ENCODE measurements around the gene TNS1.

Gene TNS1

DNA sequence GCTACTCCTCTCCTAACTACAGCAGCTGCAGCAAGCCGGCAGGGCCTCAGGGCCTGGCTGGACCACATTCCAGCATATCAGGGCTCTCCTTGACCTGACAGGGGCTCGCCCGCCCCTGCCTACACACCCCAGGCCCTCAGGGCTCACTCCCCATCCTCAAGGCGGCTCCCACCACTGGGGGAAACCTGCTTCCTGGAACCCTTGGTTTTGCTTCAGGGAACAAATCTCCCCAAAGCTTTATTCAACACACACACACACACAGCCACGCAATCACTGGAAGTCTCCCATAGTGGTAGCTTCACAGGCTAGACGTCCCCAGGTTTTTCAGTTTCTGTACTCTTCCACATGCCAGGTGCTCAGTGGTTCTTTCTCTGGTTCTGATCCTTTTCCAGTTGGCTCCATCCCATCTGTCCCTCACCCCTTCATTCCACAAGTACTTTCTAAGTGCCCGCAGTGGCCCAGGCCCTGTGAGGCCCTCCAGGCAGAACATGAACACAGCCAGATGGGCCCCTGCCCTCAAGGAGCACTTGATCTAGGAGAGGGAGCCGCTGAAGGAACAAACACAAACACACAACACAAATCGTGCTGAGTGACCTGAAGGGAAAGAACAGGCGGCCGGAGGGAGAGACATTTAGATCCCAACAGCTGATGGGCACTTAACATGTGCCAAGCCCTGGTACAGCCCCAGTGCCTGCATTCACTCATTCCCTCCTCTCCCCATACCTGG, 51.1 kb downstream of the TNS1 start:
- Histone ChIP-seq H3K4me1 (ENCODE audit: insufficient read depth, low read length) (peaks cover 97% of the 10 kb centered on the region), H3K4me3 (ENCODE audit: low read depth in 1 of 2, low read length in 2 of 2) (no peak overlapping the region), H3K27ac (ENCODE audit: low read depth, low read length) (peak overlapping the region; percentile 86), H3K9ac (ENCODE audit: low read length) (peak overlapping the region; percentile 46), H3K27me3 (ENCODE audit: control insufficient read depth in 1 of 2, insufficient read depth in 2 of 2, low read length in 2 of 2) (no peaks in the 10 kb centered on the region), H3K36me3 (ENCODE audit: insufficient read depth, low read length) (no peaks in the 10 kb centered on the region), H3K9me3 (ENCODE audit: low read length) (no peaks in the 10 kb centered on the region)

DNA sequence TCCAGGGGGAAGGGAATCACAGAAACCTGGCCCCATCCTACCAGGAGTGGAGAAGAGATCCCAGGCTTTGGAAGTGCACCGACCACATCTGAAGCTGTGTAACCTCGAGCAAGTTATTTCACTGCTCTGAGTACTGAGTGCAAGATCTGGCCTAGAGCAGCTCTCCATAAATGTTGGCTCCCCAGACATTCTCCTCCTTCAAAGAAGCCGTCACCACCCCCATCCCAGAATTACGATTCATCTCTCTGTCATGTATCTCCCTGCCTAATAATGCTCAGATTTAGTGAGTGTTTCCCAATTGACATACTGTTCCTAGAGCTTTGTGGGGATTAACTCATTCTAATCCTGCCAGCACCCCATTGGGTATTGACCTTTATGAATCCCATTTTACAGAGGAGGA, 51.7 kb downstream of the TNS1 start:
- peak overlapping the region; percentile 46 for H3K9ac ChIP-seq (ENCODE audit: low read length)
- no peaks in the 10 kb centered on the region for H3K27me3 ChIP-seq (ENCODE audit: control insufficient read depth in 1 of 2, insufficient read depth in 2 of 2, low read length in 2 of 2)
- peaks cover 97% of the 10 kb centered on the region for H3K4me1 ChIP-seq (ENCODE audit: insufficient read depth, low read length)
- H3K27ac ChIP-seq (ENCODE audit: low read depth, low read length) = peak overlapping the region; percentile 86
- no peak overlapping the region for H3K4me3 ChIP-seq (ENCODE audit: low read depth in 1 of 2, low read length in 2 of 2)
- H3K36me3 ChIP-seq (ENCODE audit: insufficient read depth, low read length) = no peaks in the 10 kb centered on the region
- no peaks in the 10 kb centered on the region for H3K9me3 ChIP-seq (ENCODE audit: low read length)

DNA sequence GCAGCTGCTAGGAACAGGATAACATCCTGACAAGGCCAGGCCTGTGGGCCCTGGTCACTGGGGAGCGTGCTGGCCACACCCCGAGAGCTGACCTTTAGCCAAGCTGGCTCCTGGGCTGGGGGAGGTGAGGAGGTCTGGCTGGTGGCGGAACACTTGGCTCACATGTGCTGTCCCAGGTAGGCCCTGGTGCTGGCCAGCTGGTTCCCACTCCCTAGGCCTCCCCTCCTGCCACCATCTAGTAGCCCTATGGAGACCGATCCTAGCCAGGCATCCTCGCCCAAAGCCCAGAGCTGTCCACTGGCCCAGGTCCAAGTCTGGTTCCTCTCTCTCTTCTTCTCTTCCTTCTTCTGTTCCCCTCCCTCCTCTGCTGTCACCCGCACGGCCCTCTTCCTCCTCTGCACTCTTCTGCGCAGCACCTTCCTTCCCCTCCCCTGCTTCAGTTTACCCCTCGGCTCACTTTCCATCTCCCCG, 52.4 kb downstream of the TNS1 start:
- no peaks in the 10 kb centered on the region for H3K36me3 ChIP-seq (ENCODE audit: insufficient read depth, low read length)
- H3K27ac ChIP-seq (ENCODE audit: low read depth, low read length) = peak overlapping the region; percentile 86
- H3K27me3 ChIP-seq (ENCODE audit: control insufficient read depth in 1 of 2, insufficient read depth in 2 of 2, low read length in 2 of 2) = no peaks in the 10 kb centered on the region
- H3K4me1 ChIP-seq (ENCODE audit: insufficient read depth, low read length) = peaks cover 97% of the 10 kb centered on the region
- no peak overlapping the region for H3K4me3 ChIP-seq (ENCODE audit: low read depth in 1 of 2, low read length in 2 of 2)
- H3K9ac ChIP-seq (ENCODE audit: low read length) = no peak overlapping the region
- no peaks in the 10 kb centered on the region for H3K9me3 ChIP-seq (ENCODE audit: low read length)

DNA sequence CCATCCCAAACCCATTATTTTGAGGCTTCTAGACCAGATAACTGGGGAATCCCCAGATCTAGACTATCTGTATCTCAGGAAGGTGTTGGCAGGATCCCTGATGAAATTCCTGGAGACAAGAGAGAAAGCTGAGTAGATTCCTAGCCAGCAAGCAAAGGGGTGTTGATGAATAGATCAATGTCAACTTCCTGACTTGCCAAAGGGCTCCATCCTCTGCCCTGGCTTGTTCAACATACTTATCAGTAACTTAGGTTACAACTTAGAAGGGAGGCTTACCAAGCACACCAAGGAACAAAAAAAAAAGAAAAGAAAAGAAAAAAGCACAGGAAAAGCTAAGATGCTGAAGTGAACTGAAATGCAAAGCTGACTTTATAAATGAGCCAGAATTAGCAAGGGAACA, 53.3 kb downstream of the TNS1 start:
- Histone ChIP-seq H3K27ac (ENCODE audit: low read depth, low read length) (peak overlapping the region; percentile 27), H3K4me1 (ENCODE audit: insufficient read depth, low read length) (peaks cover 97% of the 10 kb centered on the region), H3K4me3 (ENCODE audit: low read depth in 1 of 2, low read length in 2 of 2) (no peak overlapping the region), H3K9ac (ENCODE audit: low read length) (no peak overlapping the region), H3K27me3 (ENCODE audit: control insufficient read depth in 1 of 2, insufficient read depth in 2 of 2, low read length in 2 of 2) (no peaks in the 10 kb centered on the region), H3K9me3 (ENCODE audit: low read length) (no peaks in the 10 kb centered on the region), H3K36me3 (ENCODE audit: insufficient read depth, low read length) (no peaks in the 10 kb centered on the region)

DNA sequence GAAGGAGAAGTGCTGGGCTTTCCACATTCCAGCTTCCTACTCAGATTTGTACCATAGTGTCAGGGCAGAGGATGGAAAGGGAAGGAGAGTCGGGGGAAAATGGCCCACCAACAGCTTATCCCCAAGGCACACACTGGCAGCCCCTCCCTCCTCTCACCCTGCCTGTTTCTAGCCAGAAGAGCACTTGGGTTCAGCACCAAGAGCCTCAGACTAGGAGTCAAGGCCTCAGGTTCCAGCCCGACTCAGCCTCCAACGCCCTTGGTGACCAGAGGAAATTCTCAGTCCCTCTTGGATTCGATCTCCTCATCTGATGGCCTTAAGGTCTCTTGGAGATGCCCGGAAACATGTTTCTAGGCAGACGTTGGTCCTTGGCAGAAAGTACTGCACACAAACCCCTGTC, 53.9 kb downstream of the TNS1 start:
- Histone ChIP-seq H3K27ac (ENCODE audit: low read depth, low read length) (peak overlapping the region; percentile 65), H3K4me3 (ENCODE audit: low read depth in 1 of 2, low read length in 2 of 2) (no peak overlapping the region)

DNA sequence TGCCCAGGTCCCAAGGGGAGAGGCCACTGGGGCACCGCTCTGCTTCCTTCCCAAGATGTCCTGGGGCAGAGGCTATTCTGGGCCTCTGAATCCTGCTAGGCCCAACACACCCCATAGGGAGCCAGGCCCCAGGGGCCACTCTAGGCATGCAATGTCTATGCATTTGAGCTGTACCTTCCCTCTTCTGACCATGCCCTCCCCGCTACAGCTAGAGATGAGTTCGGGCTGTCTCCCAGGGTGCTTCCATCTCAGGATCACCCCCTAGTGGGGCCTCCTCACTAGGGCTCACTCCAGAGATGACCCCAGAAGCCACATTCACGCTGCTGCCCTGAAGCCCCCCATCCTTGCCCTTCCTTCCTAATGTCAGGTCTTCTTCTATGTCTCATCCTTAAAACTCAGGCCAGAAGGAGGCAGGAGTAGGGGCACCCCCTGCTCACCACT, 54.4 kb downstream of the TNS1 start:
- Histone ChIP-seq H3K9me3 (ENCODE audit: low read length) (no peaks in the 10 kb centered on the region), H3K27ac (ENCODE audit: low read depth, low read length) (peak overlapping the region; percentile 65), H3K27me3 (ENCODE audit: control insufficient read depth in 1 of 2, insufficient read depth in 2 of 2, low read length in 2 of 2) (no peaks in the 10 kb centered on the region), H3K36me3 (ENCODE audit: insufficient read depth, low read length) (no peaks in the 10 kb centered on the region), H3K4me3 (ENCODE audit: low read depth in 1 of 2, low read length in 2 of 2) (no peak overlapping the region), H3K9ac (ENCODE audit: low read length) (no peak overlapping the region), H3K4me1 (ENCODE audit: insufficient read depth, low read length) (peaks cover 91% of the 10 kb centered on the region)

More for the DNA sequence above, 53.9 kb downstream of the TNS1 start:
- Histone ChIP-seq H3K27me3 (ENCODE audit: control insufficient read depth in 1 of 2, insufficient read depth in 2 of 2, low read length in 2 of 2) (no peaks in the 10 kb centered on the region), H3K9me3 (ENCODE audit: low read length) (no peaks in the 10 kb centered on the region), H3K36me3 (ENCODE audit: insufficient read depth, low read length) (no peaks in the 10 kb centered on the region), H3K4me1 (ENCODE audit: insufficient read depth, low read length) (peaks cover 96% of the 10 kb centered on the region), H3K9ac (ENCODE audit: low read length) (no peak overlapping the region)

DNA sequence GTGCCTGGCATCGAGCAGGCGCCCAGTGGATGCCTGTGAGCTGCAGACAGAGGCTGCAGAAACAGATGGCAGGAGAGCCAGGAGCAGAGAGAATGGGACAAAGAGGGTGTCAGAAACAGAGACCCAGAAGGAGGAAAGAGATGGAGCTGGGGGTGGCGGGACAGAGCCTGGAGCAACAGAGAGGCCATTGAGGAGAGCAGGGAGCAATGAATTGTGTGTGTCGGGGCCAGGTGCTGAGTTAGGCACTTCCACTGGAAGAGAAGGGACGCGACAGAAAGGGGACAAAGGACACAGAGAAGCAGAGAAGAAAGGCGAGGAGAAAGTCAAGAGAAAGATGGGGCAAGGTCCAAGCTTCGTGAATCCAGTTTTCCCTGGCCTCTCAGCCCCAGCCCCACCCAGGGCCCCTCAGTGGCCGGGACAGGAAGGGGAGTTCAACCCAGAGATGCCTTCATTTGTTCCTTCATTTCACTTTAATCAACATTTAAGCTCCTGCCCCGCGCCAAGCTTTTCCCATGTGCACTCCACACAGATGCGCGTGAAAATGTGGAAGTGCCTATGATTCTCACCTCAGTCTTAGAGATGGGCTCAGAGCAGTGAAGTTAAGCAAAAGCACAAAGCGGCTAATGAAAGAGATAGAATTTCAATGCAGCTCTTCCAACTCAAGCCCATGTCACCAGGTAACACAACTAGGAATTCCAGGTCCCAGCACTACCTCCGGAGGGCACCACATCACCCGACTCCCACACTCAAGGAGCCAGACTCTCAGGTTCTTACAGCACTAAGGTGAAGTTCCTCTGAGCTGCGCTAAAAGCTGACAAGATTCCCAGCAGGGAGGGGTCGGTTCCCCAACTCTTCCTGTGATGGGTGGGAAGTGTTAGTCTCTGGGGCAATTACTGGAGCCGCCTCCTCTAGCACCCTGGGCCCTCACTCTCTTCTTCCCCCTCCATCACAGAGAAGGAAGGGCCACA, 55.1 kb downstream of the TNS1 start:
- Histone ChIP-seq H3K27me3 (ENCODE audit: control insufficient read depth in 1 of 2, insufficient read depth in 2 of 2, low read length in 2 of 2) (no peaks in the 10 kb centered on the region), H3K4me3 (ENCODE audit: low read depth in 1 of 2, low read length in 2 of 2) (no peak overlapping the region), H3K36me3 (ENCODE audit: insufficient read depth, low read length) (no peaks in the 10 kb centered on the region), H3K27ac (ENCODE audit: low read depth, low read length) (peak overlapping the region; percentile 65), H3K9ac (ENCODE audit: low read length) (no peak overlapping the region), H3K4me1 (ENCODE audit: insufficient read depth, low read length) (peaks cover 83% of the 10 kb centered on the region), H3K9me3 (ENCODE audit: low read length) (no peaks in the 10 kb centered on the region)

DNA sequence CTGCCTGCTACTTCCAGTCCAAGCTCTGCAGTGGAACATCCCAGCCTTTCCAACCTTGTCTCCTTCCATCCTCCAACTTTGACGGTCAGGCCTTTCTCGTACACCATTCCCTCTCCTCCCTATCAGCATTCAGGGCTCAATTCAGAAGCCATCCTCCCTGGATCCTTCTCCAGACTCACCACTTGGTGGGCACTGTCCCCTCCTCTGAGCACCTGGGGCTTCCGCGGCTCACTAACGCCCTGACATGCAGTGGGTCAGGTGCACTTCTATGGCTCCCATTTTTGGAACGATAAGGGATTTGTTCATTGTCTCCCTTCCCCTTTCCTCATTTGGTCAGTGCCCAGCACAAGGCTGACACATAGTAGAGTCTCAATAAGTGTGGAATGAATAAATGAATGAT, 56.7 kb downstream of the TNS1 start:
- H3K9me3 ChIP-seq (ENCODE audit: low read length) = no peaks in the 10 kb centered on the region
- H3K27ac ChIP-seq (ENCODE audit: low read depth, low read length) = peak overlapping the region; percentile 97
- H3K9ac ChIP-seq (ENCODE audit: low read length) = no peak overlapping the region
- no peaks in the 10 kb centered on the region for H3K27me3 ChIP-seq (ENCODE audit: control insufficient read depth in 1 of 2, insufficient read depth in 2 of 2, low read length in 2 of 2)
- H3K4me3 ChIP-seq (ENCODE audit: low read depth in 1 of 2, low read length in 2 of 2) = no peak overlapping the region
- peaks cover 67% of the 10 kb centered on the region for H3K4me1 ChIP-seq (ENCODE audit: insufficient read depth, low read length)
- H3K36me3 ChIP-seq (ENCODE audit: insufficient read depth, low read length) = no peaks in the 10 kb centered on the region

DNA sequence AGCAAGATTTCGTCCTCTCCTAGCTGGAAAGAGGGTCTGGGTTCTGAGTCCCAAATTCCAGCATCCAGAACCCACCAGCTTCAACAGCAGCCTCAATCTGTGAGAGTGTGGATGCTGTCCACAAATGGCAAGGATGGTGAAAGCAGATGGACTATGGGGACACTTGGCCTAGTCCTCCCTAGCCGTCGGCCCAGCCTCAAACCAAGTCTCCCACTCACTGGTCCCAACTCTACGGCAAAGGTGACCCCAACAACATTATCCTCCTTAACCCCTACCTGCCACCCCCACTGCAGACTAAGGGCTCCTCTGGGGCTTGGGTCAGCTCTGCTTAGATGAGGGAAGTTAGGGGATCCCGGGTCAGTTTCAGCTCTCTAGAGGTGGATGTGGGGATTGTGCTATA, 57.3 kb downstream of the TNS1 start:
- H3K9ac ChIP-seq (ENCODE audit: low read length) = peak overlapping the region; percentile 49
- H3K4me1 ChIP-seq (ENCODE audit: insufficient read depth, low read length) = peaks cover 66% of the 10 kb centered on the region
- H3K9me3 ChIP-seq (ENCODE audit: low read length) = no peaks in the 10 kb centered on the region
- H3K27ac ChIP-seq (ENCODE audit: low read depth, low read length) = peak overlapping the region; percentile 97
- H3K36me3 ChIP-seq (ENCODE audit: insufficient read depth, low read length) = no peaks in the 10 kb centered on the region
- peak overlapping the region in 1 of 2 donors; percentile 10 for H3K4me3 ChIP-seq (ENCODE audit: low read depth in 1 of 2, low read length in 2 of 2)
- H3K27me3 ChIP-seq (ENCODE audit: control insufficient read depth in 1 of 2, insufficient read depth in 2 of 2, low read length in 2 of 2) = no peaks in the 10 kb centered on the region

DNA sequence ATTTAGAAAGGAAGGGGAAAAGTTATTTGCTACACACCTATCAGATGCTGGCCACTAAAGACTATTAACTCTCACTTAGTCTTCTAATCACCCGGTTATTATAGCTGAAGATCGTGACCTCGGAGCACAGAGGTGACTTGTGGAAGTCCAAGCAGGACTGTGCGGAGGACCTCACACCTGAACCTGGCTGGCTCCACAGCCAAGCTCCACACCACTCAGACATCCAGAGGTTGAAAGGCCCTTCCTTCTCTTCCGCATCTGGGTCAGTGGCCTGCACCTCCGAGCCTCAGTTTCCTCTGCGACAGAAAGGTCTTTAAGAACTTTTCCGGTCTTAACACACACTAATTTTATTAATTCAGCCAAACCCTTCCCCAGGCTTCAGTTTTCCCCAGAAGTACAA, 57.9 kb downstream of the TNS1 start:
- no peaks in the 10 kb centered on the region for H3K9me3 ChIP-seq (ENCODE audit: low read length)
- peak overlapping the region in 1 of 2 donors; percentile 10 for H3K4me3 ChIP-seq (ENCODE audit: low read depth in 1 of 2, low read length in 2 of 2)
- peak overlapping the region; percentile 97 for H3K27ac ChIP-seq (ENCODE audit: low read depth, low read length)
- H3K4me1 ChIP-seq (ENCODE audit: insufficient read depth, low read length) = peaks cover 61% of the 10 kb centered on the region
- no peaks in the 10 kb centered on the region for H3K27me3 ChIP-seq (ENCODE audit: control insufficient read depth in 1 of 2, insufficient read depth in 2 of 2, low read length in 2 of 2)
- H3K36me3 ChIP-seq (ENCODE audit: insufficient read depth, low read length) = no peaks in the 10 kb centered on the region
- H3K9ac ChIP-seq (ENCODE audit: low read length) = peak overlapping the region; percentile 49

DNA sequence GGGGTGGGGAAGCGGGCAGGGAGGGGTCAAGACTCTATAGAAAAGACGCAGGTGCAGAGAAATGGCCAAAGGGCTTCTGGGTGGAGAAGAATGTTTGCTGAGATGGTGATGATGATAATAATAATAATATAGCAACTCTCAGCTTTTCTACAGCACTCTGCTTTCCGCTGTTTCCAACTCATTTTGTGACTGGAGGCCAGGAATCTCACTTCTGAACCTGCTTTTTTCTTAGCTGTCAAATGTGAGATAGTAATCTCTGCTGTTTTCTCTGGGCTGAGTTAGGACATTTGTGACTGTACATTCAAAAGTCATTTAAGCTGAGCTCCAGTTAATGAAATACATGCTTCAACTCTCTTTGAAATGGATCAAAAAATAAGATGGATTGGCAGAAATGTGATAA, 58.4 kb downstream of the TNS1 start:
- Histone ChIP-seq H3K36me3 (ENCODE audit: insufficient read depth, low read length) (no peaks in the 10 kb centered on the region), H3K27ac (ENCODE audit: low read depth, low read length) (peak overlapping the region; percentile 97), H3K4me3 (ENCODE audit: low read depth in 1 of 2, low read length in 2 of 2) (peak overlapping the region; percentile 85 to 92), H3K4me1 (ENCODE audit: insufficient read depth, low read length) (peaks cover 59% of the 10 kb centered on the region), H3K27me3 (ENCODE audit: control insufficient read depth in 1 of 2, insufficient read depth in 2 of 2, low read length in 2 of 2) (no peaks in the 10 kb centered on the region), H3K9me3 (ENCODE audit: low read length) (no peaks in the 10 kb centered on the region), H3K9ac (ENCODE audit: low read length) (peak overlapping the region; percentile 49)
